ENCODE measurements around the gene PNPLA8.
A peak's percentile ranks its signal among the peaks of the same experiment; 100 is the strongest.
"Not testable (repeated sequence)": the region's sequence is repeated elsewhere in the genome, so short reads cannot be mapped to it uniquely, and the experiment has no call there.

PNPLA8 gene, protein sequence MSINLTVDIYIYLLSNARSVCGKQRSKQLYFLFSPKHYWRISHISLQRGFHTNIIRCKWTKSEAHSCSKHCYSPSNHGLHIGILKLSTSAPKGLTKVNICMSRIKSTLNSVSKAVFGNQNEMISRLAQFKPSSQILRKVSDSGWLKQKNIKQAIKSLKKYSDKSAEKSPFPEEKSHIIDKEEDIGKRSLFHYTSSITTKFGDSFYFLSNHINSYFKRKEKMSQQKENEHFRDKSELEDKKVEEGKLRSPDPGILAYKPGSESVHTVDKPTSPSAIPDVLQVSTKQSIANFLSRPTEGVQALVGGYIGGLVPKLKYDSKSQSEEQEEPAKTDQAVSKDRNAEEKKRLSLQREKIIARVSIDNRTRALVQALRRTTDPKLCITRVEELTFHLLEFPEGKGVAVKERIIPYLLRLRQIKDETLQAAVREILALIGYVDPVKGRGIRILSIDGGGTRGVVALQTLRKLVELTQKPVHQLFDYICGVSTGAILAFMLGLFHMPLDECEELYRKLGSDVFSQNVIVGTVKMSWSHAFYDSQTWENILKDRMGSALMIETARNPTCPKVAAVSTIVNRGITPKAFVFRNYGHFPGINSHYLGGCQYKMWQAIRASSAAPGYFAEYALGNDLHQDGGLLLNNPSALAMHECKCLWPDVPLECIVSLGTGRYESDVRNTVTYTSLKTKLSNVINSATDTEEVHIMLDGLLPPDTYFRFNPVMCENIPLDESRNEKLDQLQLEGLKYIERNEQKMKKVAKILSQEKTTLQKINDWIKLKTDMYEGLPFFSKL

GRCh38 chr7:108525985-108526767 lies at the start of gene PNPLA8:
PNPLA8 (minus strand) TSS chr7:108526135; CDS start chr7:108515491, 10,644 bp downstream.
- peak; percentile 99 to 100 for DNase-seq (ENCODE audit: extremely low read depth in 1 of 2, low read depth in 1 of 2)

- no peak for DNase-seq (ENCODE audit: extremely low read depth in 1 of 2, low read depth in 1 of 2)
Observed at GRCh38 chr7:108575156-108575555, 49.2 kb upstream of the PNPLA8 start.

DNA sequence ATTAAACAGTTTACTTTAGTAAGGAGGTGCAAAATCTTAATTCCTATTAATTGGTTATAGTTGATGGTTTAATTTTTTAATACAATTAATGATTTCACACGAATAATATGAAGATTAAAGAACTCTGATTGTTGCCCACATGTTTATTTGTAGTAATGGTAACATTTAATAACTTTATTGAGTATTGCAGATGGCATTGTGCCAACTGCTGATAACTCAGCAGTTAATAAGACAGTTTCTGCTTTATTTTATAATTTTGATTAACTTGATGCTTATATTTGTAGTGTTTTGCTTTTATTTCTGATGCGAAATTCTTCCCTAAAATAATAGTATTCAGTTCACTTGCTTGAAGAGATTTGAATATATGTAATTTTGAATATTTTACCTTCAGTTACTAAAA lies 46.5 kb upstream of the PNPLA8 start:
- DNase-seq (ENCODE audit: extremely low read depth in 1 of 2, low read depth in 1 of 2) = no peak

DNA sequence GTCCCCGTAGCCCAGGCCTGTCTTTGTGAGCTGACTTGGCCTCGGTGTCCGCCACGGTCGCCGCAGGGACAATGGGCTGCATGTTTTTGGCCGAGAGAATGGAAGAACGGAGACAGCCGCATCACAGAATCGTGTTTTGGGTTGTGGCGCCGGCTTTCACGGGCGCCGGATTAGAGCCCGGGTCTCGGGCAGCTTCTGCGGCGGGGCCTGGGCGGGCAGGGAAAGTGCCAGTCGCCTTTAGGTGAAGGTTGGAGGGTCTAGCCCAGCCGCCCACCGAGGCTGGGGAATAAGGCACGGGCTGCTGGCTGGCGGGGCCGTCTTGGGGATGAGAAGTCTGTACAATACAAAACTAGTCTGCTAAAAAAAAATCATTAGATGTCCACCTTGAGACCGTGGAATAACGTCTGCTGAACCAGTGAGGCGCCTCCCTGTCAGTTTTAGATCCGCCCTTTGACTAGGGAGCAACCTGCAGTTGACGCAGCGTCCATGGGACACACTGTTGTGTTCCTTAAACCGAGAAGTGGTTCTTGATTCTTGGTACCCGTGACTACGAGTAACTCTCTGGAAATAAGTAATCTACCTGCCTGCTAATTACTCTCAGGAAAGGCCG lies 44.3 kb upstream of the PNPLA8 start:
- DNase-seq (ENCODE audit: extremely low read depth in 1 of 2, low read depth in 1 of 2) = peak in 1 of 2 donors; percentile 25

DNA sequence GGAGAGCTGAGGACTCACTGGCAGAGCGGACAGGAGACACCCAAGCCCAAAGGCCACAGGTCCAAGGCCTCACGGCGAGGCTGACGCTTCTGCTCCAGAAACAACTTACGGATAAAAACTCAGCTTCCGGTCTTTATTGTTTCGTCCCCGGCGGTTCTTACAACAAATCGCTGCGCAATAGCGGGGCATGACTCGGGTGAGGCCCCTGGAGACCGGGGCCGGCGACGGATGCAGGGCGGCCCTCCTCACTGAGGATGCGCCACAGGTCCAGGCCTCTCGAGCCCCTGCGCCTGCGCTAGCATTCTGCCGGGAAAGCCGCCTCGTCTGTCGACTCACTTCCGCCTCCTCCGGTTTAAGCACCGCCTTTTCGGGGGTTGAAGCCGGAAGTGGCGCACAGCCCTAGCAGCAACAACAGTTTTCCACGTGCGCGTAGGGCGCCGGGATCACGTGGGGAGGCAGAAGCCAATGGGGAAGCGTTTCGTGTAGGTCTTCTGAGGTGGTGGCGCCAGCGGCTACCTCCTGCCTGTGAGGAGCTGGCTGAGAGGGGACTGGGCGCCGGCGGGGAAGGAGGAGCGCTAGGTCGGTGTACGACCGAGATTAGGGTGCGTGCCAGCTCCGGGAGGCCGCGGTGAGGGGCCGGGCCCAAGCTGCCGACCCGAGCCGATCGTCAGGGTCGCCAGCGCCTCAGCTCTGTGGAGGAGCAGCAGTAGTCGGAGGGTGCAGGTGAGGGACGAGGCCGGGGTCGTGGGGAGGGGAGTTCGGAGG lies 43.6 kb upstream of the PNPLA8 start, which contains the start of the genes DNAJB9 and THAP5:
TSS of gene DNAJB9 (plus strand) at position 494 of the 765 bp plus-strand sequence. CDS start 1,853 bp downstream, outside the sequence.
TSS of gene THAP5 (minus strand) at position 326 of the 765 bp plus-strand sequence. CDS start at position 189, 137 bp downstream.
- peak; percentile 98 to 99 for DNase-seq (ENCODE audit: extremely low read depth in 1 of 2, low read depth in 1 of 2)

DNA sequence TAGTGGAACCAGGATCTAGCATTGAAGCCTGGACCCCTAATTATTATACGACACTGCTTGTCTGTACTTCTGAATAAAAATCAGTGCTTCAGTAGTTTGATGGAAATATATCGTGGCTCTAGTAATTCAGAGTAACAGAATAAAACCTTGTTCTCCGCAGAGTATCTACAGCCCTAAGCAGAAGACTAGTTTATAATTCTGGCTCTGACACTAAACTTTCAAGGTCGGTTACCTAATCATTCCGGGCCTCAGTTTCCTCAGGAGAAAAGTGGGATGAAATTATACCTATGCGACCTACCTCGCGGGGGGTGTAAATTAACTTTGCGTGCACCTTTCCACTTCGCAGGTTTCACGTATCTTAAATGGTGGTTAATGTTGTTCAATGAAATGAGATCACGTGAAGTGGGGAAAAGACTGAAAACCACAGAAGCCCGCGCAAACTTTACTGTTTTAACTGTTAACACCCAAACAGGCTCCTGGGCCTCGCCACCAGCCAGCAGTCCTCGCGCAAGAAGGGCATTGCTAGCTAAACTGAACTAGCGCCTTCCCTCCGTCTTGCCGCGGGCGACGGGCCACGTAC lies 43.0 kb upstream of the PNPLA8 start:
- peak in 1 of 2 donors; percentile 25 for DNase-seq (ENCODE audit: extremely low read depth in 1 of 2, low read depth in 1 of 2)

- no peak for DNase-seq (ENCODE audit: extremely low read depth in 1 of 2, low read depth in 1 of 2)
Observed at GRCh38 chr7:108565987-108566386, 40.1 kb upstream of the PNPLA8 start.

DNA sequence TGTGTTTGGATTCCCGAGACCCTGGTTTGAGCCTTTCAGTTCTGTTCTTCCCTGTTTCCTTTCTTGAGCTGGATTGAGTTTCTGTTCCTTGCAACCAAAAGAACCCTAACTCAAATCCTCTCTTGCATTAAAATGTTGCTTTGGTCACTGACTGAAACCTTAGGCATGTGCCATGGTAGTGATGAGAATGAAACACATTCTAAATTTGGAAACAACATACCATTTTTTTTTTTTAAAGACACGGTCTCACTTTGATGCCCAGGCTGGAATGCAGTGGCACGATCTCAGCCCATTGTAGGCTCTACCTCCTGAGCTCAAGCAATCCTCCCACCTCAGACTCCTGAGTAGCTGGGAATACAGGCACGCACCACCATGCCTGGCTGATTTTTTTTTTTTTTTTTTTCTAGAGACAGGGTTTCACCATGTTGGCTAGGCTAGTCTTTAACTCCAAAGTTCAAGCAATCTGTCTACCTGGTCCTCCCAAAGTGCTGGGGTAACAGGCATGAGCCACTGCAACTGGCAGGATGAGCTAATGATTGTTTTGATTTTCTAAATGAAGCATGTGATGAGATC lies 35.2 kb upstream of the PNPLA8 start:
- no peak for DNase-seq (ENCODE audit: extremely low read depth in 1 of 2, low read depth in 1 of 2)

GRCh38 chr7:108559253-108559652 lies 33.3 kb upstream of the PNPLA8 start:
- DNase-seq (ENCODE audit: extremely low read depth in 1 of 2, low read depth in 1 of 2) = no peak

DNA sequence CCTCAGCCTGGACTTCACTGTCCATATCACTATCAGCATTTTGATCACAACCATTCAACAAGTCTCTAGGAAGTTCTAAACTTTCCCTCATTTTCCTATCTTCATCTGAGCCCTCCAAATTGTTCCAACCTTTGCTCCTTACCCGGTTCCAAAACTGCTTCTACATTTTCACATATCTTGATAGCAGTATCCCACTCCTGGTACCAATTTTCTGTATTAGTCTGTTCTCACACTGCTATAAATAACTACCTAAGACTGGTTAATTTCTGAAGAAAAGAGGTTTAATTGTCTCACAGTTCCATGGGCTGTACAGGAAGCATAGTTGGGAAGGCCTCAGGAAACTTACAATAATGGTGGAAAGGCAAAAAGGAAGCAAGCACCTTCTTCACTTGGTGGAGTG lies 31.7 kb upstream of the PNPLA8 start:
- DNase-seq (ENCODE audit: extremely low read depth in 1 of 2, low read depth in 1 of 2) = no peak

- DNase-seq (ENCODE audit: extremely low read depth in 1 of 2, low read depth in 1 of 2) = no peak
Observed at GRCh38 chr7:108557191-108557590, 31.3 kb upstream of the PNPLA8 start.

DNA sequence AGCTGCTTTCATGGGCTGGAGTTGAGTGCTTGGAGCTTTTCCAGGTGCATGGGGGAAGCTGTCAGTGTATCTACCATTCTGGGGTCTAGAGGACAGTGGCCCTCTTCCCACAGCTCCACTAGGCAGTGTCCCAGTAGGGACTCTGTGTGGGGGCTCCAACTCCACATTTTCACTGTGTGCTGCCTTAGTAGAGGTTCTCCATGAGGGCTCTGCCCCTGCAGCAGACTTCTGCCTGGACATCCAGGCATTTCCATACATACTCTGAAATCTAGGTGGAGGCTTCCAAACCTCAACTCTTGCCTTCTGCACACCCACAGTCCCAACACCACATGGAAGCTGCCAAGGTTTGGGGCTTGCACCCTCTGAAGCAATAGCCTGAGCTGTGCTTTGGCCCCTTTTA lies 30.7 kb upstream of the PNPLA8 start:
- not testable (repeated sequence) for DNase-seq (ENCODE audit: extremely low read depth in 1 of 2, low read depth in 1 of 2)

- DNase-seq (ENCODE audit: extremely low read depth in 1 of 2, low read depth in 1 of 2) = not testable (repeated sequence)
Observed at GRCh38 chr7:108548141-108548896, 22.4 kb upstream of the PNPLA8 start.

- no peak for DNase-seq (ENCODE audit: extremely low read depth in 1 of 2, low read depth in 1 of 2)
Observed at GRCh38 chr7:108541478-108541877, 15.5 kb upstream of the PNPLA8 start.

GRCh38 chr7:108538685-108539084 lies 12.8 kb upstream of the PNPLA8 start:
- not testable (repeated sequence) for DNase-seq (ENCODE audit: extremely low read depth in 1 of 2, low read depth in 1 of 2)

- not testable (repeated sequence) for DNase-seq (ENCODE audit: extremely low read depth in 1 of 2, low read depth in 1 of 2)
Observed at GRCh38 chr7:108538236-108538635, 12.3 kb upstream of the PNPLA8 start.

GRCh38 chr7:108537229-108537628 lies 11.3 kb upstream of the PNPLA8 start:
- no peak for DNase-seq (ENCODE audit: extremely low read depth in 1 of 2, low read depth in 1 of 2)

- no peak for DNase-seq (ENCODE audit: extremely low read depth in 1 of 2, low read depth in 1 of 2)
Observed at GRCh38 chr7:108535744-108536143, 9.8 kb upstream of the PNPLA8 start.
